ENCODE results near the gene DCPS.

- TF ChIP-seq TAF1 (IDR thresholded peaks at IDR 0.05; ENCODE audit: low read depth) (no peak), CREB1 (IDR thresholded peaks at IDR 0.05; ENCODE audit: low read depth) (no peak)
- TF ChIP-seq, protein P1, sequence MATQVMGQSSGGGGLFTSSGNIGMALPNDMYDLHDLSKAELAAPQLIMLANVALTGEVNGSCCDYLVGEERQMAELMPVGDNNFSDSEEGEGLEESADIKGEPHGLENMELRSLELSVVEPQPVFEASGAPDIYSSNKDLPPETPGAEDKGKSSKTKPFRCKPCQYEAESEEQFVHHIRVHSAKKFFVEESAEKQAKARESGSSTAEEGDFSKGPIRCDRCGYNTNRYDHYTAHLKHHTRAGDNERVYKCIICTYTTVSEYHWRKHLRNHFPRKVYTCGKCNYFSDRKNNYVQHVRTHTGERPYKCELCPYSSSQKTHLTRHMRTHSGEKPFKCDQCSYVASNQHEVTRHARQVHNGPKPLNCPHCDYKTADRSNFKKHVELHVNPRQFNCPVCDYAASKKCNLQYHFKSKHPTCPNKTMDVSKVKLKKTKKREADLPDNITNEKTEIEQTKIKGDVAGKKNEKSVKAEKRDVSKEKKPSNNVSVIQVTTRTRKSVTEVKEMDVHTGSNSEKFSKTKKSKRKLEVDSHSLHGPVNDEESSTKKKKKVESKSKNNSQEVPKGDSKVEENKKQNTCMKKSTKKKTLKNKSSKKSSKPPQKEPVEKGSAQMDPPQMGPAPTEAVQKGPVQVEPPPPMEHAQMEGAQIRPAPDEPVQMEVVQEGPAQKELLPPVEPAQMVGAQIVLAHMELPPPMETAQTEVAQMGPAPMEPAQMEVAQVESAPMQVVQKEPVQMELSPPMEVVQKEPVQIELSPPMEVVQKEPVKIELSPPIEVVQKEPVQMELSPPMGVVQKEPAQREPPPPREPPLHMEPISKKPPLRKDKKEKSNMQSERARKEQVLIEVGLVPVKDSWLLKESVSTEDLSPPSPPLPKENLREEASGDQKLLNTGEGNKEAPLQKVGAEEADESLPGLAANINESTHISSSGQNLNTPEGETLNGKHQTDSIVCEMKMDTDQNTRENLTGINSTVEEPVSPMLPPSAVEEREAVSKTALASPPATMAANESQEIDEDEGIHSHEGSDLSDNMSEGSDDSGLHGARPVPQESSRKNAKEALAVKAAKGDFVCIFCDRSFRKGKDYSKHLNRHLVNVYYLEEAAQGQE (IDR thresholded peaks at IDR 0.05; ENCODE audit: low read depth), result no peak
Measured at GRCh38 chr11:126366064-126366822, 62.4 kb downstream of the DCPS start.

All from Ishikawa (cell line).